ENCODE results near the gene DHX57.

DNA sequence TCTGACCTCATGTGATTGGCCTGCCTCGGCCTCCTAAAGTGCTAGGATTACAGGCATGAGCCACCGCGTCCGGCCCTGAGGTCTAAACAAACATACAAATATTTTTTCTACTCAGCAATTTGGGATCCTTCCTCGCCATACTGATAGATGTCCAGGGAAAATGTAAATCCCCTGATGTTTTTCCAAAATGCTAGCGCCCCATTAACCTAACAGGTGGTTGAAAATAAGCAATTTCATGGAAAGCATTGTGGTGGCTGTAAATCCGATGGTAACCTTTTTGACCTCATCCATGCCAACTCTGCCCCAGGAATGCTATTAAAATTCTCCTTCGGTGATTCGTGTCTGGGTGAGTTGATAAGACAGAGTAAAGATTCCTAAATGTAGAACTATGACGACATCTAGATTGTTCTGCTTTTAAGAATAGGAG, 78.5 kb downstream of the DHX57 start:
- TF ChIP-seq, protein P1, sequence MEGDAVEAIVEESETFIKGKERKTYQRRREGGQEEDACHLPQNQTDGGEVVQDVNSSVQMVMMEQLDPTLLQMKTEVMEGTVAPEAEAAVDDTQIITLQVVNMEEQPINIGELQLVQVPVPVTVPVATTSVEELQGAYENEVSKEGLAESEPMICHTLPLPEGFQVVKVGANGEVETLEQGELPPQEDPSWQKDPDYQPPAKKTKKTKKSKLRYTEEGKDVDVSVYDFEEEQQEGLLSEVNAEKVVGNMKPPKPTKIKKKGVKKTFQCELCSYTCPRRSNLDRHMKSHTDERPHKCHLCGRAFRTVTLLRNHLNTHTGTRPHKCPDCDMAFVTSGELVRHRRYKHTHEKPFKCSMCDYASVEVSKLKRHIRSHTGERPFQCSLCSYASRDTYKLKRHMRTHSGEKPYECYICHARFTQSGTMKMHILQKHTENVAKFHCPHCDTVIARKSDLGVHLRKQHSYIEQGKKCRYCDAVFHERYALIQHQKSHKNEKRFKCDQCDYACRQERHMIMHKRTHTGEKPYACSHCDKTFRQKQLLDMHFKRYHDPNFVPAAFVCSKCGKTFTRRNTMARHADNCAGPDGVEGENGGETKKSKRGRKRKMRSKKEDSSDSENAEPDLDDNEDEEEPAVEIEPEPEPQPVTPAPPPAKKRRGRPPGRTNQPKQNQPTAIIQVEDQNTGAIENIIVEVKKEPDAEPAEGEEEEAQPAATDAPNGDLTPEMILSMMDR (conservative IDR thresholded peaks at IDR 0.05 in 1 of 2, IDR thresholded peaks at IDR 0.05 in 1 of 2; ENCODE audit: extremely low read depth in 1 of 2, insufficient read depth in 1 of 2, low read depth in 1 of 2, low read length in 2 of 2), result no peak
- no peak for TF ChIP-seq EZH2 (IDR thresholded peaks at IDR 0.05; ENCODE audit: borderline replicate concordance, low read length)

Data from mammary epithelial cell (primary cell).